Lower leg skin (tissue), 4 donors: ENCODE results near the gene STX16. TPM values are rescaled to one million over a fixed set of nuclear protein-coding genes. Genes with fewer than 3 reads are reported as not detected.
A peak's percentile ranks its signal among the peaks of the same experiment; 100 is the strongest.

ENCODE experiments used
- DNase-seq, 2 donors: peaks; one replicate each; pipeline ENCODE4 v3.0.0-alpha.2; 2019; ENCODE audit warnings: low spot score in 2 of 2
- H3K4me3 ChIP-seq: fragments of 200-600 bp; sonication (generic); 2 replicates; pipeline ENCODE4 v1.5.1; 2017; ENCODE audit warnings: mild to moderate bottlenecking, low read depth; ENCODE audit not compliant: poor library complexity, severe bottlenecking
- CTCF ChIP-seq, 3 donors: fragments of 450-650 bp; IDR thresholded peaks; one replicate each; pipeline ENCODE4 v1.5.1; 2016; ENCODE audit warnings: antibody characterized with exemption in 3 of 3, mild to moderate bottlenecking in 3 of 3, moderate library complexity in 2 of 3
- POLR2A ChIP-seq, 2 donors: fragments of 450-650 bp; IDR thresholded peaks; one replicate each; pipeline ENCODE4 v1.6.1; 2016 to 2017; ENCODE audit warnings: antibody characterized with exemption in 2 of 2, mild to moderate bottlenecking in 1 of 2, moderate library complexity in 1 of 2
- WGBS, 2 donors: methylation state at CpG; one replicate each; pipeline ENCODE4 v1.1.5; 2018; 5-methylcytosine and 5-hydroxymethylcytosine counted together
- intact Hi-C: fragments of 100-400 bp; cut with DNase I; formaldehyde crosslinking; loops from one replicate; pipeline ENCODE4 v1.15.0; 2023; ENCODE audit warnings: low total_unique reads
- total RNA-seq, 4 donors: library from RNA; depleted of rRNA; stranded (reverse); fragments of >200 nt; gene quantifications; one replicate each; pipeline ENCODE4 v1.1.0, GENCODE V29; 2016

The STX16 gene
- total RNA-seq, 4 donors from 2014 or later = 36.0 to 52.1 (median 44.2) TPM

- peak in 1 of 2 donors; percentile 82 for DNase-seq
- intact Hi-C loops = no loop called here
- TF ChIP-seq CTCF (IDR thresholded peaks at IDR 0.05) (no peak), POLR2A (IDR thresholded peaks at IDR 0.05) (no peak)
- H3K4me3 ChIP-seq = no peak overlapping the region
- 83 to 89% methylated on average over 9 to 10 of the region's 11 CpGs for WGBS, 2 donors
Observed at GRCh38 chr20:58700823-58701222, 49.7 kb downstream of the STX16 start.

- peak in 1 of 2 donors; percentile 83 for DNase-seq
- TF ChIP-seq CTCF (IDR thresholded peaks at IDR 0.05) = no peak
- no peak for TF ChIP-seq POLR2A (IDR thresholded peaks at IDR 0.05)
- intact Hi-C loops = no loop called here
- WGBS, 2 donors = 93 to 94% methylated on average over 27 to 29 of the region's 29 CpGs
- no peak overlapping the region for H3K4me3 ChIP-seq
Observed at GRCh38 chr20:58701431-58702160, 50.5 kb downstream of the STX16 start.

GRCh38 chr20:58702161-58702510, 51.1 kb downstream of the STX16 start:
- WGBS, 2 donors = 91 to 96% methylated on average over 9 of the region's 9 CpGs
- DNase-seq = peak in 1 of 2 donors; percentile 72

GRCh38 chr20:58702859-58703648, 52.0 kb downstream of the STX16 start:
- peak in 1 of 2 donors; percentile 73 for DNase-seq
- no peak for TF ChIP-seq POLR2A (IDR thresholded peaks at IDR 0.05)
- TF ChIP-seq CTCF (IDR thresholded peaks at IDR 0.05) = no peak
- H3K4me3 ChIP-seq = no peak overlapping the region
- WGBS, 2 donors = 91 to 94% methylated on average over 28 of the region's 28 CpGs
- intact Hi-C loops = no loop called here

More at GRCh38 chr20:58702161-58702510, 51.1 kb downstream of the STX16 start:
- TF ChIP-seq CTCF (IDR thresholded peaks at IDR 0.05) (no peak), POLR2A (IDR thresholded peaks at IDR 0.05) (no peak)
- no peak overlapping the region for H3K4me3 ChIP-seq
- intact Hi-C loops = no loop called here

GRCh38 chr20:58703765-58704371, 52.8 kb downstream of the STX16 start:
- intact Hi-C loops = no loop called here
- no peak for TF ChIP-seq POLR2A (IDR thresholded peaks at IDR 0.05)
- no peak for TF ChIP-seq CTCF (IDR thresholded peaks at IDR 0.05)
- WGBS, 2 donors = 95 to 97% methylated on average over 12 of the region's 12 CpGs
- H3K4me3 ChIP-seq = no peak overlapping the region
- no peak for DNase-seq
